ENCODE measurements around the gene GNAT2.
"Not testable (repeated sequence)": the region's sequence is repeated elsewhere in the genome, so short reads cannot be mapped to it uniquely, and the experiment has no call there.

The GNAT2 gene

DNA sequence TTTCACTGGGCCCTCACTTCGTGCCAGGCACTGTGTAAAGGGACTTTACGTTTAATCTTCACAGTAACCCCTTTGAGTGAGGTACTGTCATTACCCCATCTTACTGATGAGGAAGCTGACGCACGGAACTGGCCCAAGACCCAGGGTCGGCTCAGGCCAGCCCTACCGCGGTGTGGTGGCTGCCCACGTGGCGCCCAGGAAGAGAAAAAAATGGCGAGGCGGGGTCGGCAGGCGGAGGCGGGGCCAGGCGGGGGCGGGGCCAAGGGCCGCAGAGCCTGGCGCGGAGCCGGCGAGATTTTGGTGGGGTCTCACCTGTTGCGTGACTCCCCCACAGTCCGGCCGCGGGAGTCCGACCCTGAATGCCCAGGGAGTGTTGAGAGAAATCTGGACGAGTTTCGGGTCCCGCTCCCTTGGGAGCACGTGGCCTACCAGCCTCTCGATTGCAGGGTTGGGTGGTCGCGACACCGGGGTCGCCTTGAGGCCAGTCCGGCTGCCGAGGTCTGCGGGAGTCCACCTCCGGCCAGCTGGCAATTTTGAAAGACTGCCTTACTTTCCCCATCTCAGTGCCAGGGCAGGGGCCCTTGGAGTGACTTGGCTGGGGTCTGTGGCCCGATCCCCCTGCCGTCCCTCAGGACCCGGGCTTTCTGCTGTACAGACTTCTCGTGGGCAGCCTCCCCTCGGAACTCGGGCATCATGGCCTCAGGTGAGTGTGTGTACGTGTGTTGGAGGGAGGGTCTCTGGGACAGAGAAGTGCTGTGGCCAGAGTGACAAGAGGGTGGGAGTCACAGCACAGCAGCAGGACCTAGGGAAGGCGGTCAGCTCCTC is at the start of gene GNAT2, which contains the start of gene AMPD2:
Gene GNAT2, minus strand, starts transcription at position 41 of the 825 bp plus-strand sequence. CDS start 6,746 bp downstream, outside the sequence.
Gene AMPD2, plus strand, starts transcription at position 262 of the 825 bp plus-strand sequence. CDS start 1,339 bp downstream, outside the sequence.
- DNase-seq = peak; percentile 78 to 80

DNA sequence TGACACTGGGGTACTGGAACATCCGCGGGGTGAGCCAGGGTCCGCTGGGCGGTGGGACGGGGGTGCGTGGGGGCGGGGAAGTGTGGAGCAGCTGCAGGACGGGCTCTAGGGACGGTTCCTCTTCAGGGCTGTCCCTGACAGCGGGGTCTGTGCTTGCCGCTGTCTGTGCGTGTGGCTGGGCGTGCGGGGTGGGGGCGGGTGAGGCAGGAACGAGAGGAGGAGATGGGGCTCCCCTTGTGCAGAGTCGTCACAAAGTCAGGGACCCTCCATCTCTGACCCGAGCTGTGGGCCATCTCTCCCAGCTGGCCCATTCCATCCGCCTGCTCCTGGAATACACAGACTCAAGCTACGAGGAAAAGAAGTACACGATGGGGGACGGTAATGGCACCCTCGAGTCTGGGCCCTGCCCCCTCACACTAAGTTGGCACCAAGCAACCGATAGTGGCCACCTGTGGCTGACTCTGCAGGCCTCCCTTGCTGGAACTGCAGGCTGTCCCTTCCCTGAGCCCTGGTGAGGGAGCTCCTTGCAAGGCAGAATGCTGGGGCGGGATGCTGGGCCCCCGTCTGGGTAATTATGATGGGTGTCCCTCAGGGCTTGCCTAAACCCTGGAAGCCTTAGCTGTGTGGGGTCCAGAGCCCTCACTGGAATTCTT is 48.8 kb upstream of the GNAT2 start:
- no peak for DNase-seq

DNA sequence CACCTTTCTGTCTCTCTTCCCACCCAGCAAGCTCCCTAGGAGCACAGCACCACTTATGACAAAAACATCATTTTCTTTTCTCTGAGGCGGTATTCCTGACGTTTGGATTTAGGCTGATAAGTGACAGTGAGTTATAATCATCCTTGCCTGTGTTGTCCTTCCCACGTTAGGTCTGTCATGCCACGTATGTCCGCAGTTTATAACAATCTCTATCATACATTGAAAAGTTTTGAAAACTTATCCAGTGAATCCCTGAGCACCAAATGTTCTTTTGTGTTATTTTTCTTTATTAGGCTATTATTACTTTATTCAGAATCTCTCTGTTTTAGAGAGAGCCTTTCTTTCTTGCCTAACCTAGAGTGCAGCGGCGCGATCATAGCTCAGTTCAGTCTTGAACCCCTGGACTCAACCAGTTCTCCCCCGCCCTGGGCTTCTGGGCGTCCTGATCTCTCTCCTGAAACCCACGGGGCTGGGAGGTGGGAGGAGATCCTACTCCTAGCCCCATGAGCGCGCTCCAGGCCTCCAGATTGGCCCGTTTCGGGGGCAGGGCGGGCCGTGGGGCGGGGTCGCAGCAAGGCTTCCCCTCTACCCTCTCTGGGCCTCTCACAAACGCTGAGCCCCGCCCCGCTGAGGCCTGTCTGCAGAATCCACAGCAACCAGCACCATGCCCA is 48.2 kb upstream of the GNAT2 start, which contains the start of gene GSTM2:
Gene GSTM2, plus strand, starts transcription at position 606 of the 671 bp plus-strand sequence. Its CDS starts 59 bp downstream, at position 665.
- peak; percentile 92 to 93 for DNase-seq

DNA sequence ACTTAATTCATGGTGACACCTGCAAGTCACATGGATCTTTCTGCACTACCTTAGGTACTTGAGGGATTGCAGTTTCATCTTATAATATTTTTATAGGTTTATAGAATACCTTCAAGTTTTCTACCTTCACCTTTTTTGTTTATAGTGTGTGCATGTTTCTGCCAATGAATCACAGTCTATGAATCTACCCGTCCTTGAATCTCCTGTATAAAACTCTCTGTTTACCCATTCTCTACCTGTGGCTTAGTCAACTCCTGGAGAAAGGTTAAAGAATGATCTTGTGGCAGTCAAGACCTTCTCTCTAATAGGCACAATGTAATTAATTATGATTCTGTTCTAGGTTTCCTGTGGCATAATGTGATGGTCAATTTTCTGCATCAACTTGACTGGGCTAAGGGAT is 45.3 kb upstream of the GNAT2 start:
- DNase-seq = no peak

DNA sequence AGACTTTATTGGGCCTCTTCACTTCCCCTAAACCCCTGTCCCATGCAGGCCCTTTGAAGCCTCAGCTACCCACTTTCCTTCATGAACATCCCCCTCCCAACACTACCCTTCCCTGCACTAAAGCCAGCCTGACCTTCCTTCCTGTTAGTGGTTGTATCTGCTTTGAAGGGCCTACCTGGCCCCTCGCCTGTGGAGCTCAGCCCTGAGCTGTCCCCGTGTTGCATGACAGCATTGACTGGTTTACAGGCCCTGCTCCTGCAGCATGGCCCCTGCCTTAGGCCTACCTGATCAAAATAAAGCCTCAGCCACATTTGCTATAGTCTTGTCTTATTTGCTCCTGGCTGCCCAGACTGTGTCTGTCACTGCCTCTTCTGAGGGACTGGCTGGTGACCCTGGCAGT is 42.0 kb upstream of the GNAT2 start:
- DNase-seq = no peak

DNA sequence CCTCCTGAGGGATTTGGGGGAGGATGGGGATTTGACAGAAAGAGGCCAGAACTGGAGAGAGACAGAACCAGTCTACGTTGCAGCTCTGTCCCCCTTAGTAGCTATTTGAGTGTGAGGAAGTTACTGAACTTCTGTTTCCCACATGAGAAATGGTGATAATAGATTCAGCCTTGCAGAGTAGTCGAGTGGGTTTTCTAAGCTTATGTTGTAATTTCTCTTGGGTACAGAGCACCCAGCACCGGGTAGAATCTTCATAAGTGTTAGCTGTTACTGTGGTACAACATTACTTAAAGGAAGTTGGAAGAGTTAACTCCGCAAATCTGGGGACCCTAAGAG is 41.2 kb upstream of the GNAT2 start:
- DNase-seq = not testable (repeated sequence)

DNA sequence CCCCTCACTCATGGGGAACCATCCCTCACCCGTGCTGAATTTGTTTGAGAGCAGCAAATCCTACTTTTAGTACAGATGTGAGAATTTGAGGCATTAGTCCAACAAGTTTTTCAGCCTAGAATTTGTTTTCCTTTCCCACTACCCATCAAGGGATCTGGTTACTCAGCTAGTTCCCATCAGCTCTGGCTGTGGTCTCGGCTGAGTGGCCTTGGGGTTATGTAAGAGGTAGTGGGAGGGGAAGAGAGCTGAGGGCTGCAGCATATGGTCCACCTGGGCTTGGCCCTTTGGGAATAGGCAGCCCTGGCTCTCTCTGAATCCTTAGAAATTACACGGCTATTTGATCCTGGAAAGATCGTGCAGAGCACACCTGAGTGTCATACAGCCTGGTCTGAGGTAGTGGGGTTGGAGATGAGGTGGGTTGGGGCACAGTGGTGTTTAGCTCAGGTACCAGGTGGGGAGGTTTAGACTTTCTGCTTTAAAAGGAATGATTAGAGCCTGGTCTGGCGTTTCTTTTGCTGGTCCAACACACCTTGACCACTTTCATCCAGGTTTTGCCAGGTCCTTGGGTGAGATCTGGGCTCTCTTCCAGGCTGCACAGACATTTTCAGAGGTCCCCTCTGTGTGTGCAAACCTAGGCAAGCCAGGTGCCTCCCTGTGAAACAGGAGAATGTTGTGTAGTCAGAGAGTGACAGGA is 40.7 kb upstream of the GNAT2 start:
- no peak for DNase-seq

DNA sequence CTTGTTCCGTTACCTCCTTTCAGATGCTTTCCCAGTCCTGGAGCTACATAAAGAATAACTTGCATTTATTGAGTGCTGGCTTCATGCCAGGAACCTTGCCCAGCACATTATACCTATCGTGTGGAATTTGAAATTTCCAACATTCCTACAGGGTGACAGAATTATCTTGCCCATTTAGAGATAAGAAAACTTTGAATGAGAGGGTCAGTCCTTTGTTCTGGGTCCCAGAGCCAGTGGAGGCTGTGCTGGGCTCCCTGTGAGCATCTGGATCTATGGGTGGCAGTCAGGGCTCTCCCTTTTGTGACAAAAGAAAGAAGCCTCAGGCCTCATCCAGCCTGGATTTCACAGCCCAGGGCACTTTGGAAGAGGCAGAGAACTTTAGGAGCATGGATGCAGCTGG is 39.7 kb upstream of the GNAT2 start:
- DNase-seq = no peak

DNA sequence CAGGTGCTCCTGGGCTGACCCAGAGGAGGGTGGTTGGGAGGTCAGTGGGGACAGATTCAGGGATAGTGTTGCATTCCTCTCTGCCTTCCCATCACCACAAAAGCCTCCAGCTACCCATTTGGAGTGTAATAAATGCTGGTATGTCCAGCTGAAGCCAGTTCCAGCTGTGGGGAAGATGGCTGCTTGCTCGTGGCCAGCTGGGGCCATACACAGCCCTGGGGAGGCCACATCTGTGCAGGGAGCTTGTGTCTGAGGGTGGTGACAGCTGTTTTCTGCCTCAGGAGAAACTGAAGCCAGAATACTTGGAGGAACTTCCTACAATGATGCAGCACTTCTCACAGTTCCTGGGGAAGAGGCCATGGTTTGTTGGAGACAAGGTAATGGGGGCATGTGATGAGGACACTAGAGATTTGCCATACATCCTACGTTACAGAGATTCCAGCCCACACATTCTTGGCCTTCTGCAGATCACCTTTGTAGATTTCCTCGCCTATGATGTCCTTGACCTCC is 39.2 kb upstream of the GNAT2 start:
- DNase-seq = no peak

DNA sequence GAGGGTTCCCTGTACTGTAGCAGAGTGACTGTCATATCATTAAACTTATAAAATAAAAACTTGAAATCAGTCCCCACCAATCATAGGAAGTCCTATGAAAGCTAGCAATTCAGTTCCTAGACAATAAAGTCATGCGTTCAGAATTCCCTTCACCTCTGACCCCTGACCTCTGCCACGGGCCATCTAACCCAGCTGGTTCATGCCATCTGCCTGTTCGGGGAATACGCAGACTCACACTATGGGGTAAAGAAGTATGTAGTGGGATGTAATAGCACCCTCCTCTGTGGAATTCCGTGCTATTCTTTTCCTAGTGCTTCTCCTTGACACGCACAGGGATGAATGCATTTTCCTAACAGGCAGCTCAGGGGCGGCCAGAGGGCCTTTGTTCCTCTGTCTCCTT is 38.6 kb upstream of the GNAT2 start:
- DNase-seq = no peak

DNA sequence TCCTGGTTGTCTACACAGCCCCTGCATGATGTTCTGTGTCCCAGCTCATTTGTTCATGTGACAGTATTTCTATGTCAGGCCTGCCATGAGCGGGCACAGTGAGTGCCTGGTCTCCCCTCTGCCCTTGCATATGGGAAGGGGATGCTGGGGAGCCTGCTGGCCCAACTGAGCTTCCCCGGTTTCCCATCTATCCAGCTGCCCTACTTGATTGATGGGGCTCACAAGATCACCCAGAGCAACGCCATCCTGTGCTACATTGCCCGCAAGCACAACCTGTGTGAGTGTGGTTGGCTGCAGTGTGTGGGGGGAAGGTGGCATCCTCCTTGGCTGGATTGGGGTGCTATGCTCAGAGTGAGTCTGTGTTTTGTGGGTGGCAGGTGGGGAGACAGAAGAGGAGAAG is 38.0 kb upstream of the GNAT2 start:
- DNase-seq = no peak

DNA sequence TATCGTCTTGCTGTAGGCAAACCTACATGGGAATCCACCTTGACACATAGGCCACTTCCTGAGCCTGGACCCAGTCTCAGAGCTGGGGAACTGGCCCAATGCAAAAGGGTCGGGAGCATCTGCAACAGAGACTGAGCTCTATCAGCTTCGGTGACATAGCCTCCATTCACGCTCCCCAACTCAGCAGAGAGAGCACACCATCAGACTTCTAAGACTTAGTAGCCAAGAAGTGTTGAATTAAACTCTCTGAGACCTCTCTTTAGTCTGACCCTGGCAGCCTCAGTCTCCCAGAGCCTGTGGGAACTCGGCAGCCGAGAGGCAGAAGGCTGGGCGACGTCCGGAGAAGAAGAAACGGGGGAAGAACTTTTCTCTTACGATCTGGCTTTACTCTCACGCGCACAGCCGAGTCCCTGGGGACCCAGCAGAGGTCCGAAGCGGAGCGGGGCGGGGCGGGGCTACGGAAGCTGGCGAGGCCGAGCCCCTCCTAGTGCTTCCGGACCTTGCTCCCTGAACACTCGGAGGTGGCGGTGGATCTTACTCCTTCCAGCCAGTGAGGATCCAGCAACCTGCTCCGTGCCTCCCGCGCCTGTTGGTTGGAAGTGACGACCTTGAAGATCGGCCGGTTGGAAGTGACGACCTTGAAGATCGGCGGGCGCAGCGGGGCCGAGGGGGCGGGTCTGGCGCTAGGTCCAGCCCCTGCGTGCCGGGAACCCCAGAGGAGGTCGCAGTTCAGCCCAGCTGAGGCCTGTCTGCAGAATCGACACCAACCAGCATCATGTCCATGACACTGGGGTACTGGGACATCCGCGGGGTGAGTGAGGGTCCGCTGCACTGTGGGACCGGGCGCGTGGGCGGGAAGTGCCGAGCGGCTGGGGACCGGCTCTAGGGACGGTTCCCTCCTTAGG is 36.5 kb upstream of the GNAT2 start, which contains the start of gene GSTM4:
Gene GSTM4, plus strand, starts transcription at position 485 of the 905 bp plus-strand sequence. Its CDS starts 291 bp downstream, at position 776.
- peak; percentile 79 to 84 for DNase-seq

DNA sequence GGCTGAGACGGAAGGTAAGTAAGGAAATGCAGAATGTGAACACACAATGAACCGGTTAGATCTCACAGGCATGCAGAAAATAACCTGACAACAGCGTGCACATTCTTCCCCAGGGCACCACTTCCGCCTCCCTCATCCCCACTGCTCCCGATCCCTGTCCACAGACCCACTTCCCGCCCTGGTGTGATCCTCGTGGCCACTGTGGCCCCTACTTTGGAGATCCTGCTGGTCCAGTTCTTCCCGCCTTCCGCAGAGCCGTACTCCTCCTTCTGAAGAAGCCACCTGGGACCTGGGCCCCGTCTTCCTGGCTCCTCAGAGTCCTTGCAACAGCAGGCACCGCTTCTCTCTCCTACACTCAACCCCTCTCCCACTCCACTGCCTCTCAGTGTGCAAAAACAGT is 35.1 kb upstream of the GNAT2 start:
- DNase-seq = no peak

DNA sequence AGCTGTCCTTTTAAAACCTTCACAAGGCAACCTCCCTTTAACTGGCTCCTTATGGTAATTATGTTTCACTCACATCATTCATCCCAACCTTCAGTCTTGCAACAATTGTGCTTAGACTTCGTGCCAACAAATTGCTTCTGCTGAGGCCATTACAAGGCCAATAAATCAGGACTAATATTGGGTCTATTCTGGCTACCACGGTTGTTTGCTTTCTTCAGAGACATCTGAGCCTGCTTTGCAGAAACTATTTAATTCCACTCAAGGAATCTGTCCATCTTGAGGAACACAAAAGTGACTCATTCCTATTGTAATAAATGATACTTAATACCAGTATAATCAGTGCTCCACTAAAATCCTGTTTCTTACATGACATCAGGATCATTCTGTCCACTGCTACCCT is 33.9 kb upstream of the GNAT2 start:
- DNase-seq = no peak

DNA sequence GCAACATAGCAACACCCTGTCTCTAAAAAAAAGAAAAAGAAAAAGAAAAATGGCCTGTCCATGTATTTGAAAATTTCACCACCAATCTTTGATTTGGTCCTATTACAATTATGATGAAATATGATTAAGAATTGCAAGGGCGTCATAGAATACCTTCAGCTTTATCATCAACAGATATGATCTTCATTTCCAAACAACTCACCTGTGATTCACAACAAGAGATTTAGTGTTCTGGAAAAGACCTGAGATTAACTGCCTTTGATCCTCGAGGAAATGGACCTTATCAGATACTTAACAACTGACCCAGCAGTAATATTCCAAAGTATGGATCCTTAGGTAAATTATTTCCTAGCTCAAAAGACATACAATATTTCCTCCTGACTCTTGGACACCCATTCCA is 33.0 kb upstream of the GNAT2 start:
- no peak for DNase-seq

DNA sequence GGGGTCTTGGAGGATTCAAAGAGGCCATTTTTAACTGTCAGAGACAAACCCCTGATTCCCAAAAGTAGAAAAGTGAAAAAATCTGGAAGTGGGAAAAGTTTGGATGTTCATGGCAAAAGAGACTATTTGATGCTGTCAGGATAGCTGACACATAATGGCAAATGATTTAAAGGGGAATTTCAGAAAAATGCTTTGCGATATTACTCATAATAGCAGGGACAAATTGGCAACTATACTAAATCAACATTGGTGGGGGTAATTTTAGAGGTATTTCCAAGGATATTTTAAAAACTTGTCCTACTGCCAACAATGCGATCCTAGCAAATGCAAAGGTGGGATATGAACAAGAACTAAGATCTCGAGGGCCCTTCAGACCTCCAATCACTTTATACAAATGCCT is 31.2 kb upstream of the GNAT2 start:
- DNase-seq = no peak

DNA sequence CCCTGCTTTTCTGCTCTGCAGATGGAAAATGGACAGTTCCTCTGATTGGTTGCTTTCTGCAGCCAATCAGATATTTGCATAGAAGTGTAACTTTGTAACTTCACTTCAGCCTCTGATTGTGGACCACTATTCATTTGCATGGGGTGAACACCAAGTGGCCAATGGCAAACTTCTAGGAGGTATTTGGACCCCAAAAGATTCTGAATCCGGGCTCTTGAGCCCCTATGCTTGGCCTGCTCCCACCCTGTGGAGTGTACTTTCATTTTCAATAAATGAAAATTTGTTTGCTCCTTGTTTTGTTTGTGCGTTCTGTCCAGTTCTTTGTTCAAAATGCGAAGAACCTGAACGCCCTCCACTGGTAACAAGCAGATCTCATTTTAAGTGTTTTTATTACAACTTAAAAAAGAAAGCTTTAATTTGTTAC is 30.1 kb upstream of the GNAT2 start:
- DNase-seq = no peak

DNA sequence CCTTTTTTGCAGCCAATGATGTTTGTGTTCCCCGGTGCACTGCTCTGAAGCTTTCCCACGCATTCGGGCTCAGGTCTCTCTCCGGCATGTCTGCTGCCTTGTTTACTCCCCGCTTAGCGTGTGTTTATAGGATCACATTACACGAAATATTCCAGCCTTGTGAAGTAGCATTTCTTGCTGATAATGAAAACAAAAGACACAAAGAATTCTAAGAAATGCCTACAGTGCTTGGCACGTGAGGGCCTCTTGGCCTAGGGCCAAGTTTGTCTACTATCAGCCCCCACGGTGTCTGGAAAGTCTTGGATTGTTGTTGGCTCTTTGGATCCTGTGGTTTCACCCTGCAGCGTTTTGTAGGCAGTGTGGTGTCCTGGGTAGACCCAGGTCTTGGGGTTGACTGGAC is 25.3 kb upstream of the GNAT2 start:
- DNase-seq = no peak

DNA sequence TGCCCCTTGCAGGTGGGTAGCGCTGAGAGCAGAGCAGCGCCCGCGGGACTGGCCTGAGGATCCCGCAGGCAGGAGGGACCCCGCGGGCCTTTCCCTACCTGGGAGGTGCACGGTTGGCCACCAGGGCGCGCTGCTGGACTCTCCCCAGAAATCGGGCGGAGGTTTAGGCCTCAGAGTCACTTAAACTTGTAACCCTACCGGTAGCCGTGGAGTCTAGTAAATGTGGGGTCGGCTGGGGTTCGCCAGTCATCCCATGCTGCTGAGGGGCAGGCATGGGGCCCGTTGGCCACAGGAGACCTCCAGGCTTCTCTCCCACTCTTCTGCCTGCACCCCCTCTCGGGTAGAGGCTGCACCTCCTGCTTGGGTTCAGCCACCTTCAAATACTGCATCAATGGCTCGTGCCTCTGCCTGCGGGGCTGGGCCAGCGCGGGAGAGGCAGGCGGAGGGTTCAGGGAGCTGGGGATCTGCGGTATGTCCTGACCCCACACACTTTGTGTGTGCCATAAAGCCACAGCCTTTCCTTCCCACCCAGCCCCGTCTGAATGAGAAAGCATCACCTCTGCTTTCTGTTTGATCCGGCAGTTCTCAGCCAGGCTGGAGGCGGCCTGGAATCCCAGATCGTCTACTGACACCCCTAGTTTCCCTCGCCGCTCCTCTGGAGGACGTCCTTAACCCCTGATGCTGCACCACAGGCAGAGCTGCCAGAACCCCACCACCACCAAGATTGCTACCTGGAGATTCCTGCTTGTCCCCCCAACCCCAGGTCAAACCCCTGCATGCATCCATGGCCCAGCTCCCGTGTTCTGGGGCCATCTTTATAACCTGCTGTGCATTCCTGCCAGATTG is 24.2 kb upstream of the GNAT2 start:
- DNase-seq = peak; percentile 94 to 96

DNA sequence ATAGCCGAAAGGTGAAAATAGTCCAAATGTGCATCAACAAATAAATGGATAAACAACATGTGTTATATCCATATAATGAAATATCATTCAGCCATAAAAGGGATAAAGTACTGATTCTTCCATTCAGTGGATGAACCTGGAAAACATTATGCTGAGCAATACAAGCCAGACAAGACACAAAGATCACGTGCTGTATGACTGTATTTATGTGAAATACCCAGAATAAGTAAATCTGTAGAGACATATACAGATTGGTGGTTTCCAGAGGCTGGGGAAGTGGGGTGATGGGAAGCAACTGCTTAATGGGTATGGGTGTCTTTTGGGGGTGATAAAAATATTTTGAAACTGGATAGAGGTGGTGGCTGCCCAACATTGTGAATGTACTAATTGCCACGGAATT is 23.2 kb upstream of the GNAT2 start:
- DNase-seq = no peak

DNA sequence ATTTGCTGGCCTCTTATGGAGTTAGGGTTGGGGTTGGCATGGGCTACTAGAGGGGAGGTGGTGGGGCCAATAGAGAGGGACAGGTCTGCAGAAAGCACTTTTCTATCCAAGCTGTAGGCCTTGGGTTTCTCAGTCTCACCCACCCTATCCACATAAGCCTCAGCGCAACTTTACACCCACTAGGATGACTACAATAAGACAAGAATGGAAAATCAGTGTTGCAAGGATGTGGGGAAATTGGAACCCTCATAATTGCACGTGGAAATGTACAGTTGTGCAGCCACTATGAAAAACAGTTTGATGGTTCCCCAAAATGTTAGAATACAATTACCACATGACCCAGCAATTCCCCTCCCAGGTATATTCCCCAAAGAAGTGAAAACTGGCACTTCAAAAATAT is 22.4 kb upstream of the GNAT2 start:
- DNase-seq = no peak
